K562 (cell line): ENCODE measurements around the gene TRA2B. TPM values are rescaled to one million over a fixed set of nuclear protein-coding genes. Genes with fewer than 3 reads are reported as not detected.

ENCODE experiments used
- ATF7 ChIP-seq: fragments of 450-650 bp; IDR thresholded peaks from 2 replicates; pipeline ENCODE4 v1.7.1; 2014; ENCODE audit warnings: mild to moderate bottlenecking, moderate library complexity
- CBX3 ChIP-seq, 2 experiments: IDR thresholded peaks; 1 replicate in 1 of 2; 2 replicates in 1 of 2; pipeline ENCODE4 v1.6.1; 2012; ENCODE audit warnings: inconsistent platforms in 2 of 2, low read length in 2 of 2, borderline replicate concordance in 1 of 2, control low read depth in 1 of 2
- CEBPB ChIP-seq: fragments of 450-650 bp; IDR thresholded peaks from 2 replicates; pipeline ENCODE4 v1.6.1; 2016; ENCODE audit warnings: missing genetic modification characterization, missing compliant biosample characterization
- CTBP1 ChIP-seq: fragments of 450-650 bp; IDR thresholded peaks from 2 replicates; pipeline ENCODE4 v1.6.1; 2016; ENCODE audit warnings: borderline replicate concordance
- CTCFL ChIP-seq: IDR thresholded peaks from 2 replicates; pipeline ENCODE4 v1.6.1; 2011; ENCODE audit warnings: borderline replicate concordance, low read depth, mild to moderate bottlenecking, moderate library complexity, low read length; ENCODE audit not compliant: insufficient read depth, poor library complexity, severe bottlenecking
- FOXK2 ChIP-seq, 2 experiments: fragments of 450-650 bp; IDR thresholded peaks in 1 of 2; conservative IDR thresholded peaks in 1 of 2; 2 replicates each; pipeline ENCODE4 v1.6.1; 2016; ENCODE audit warnings: low read depth in 2 of 2, mild to moderate bottlenecking in 1 of 2
- GATA2 ChIP-seq: sonication (generic); formaldehyde crosslinking; IDR thresholded peaks from 2 replicates; pipeline ENCODE4 v1.4.0; 2020; ENCODE audit warnings: mild to moderate bottlenecking, missing genetic modification reagents
- KLF16 ChIP-seq: IDR thresholded peaks from 2 replicates; pipeline ENCODE4 v1.6.1; 2016; ENCODE audit warnings: antibody characterized with exemption
- MAZ ChIP-seq, 2 experiments: fragments of 450-650 bp in 1 of 2; sonication (generic) in 1 of 2; formaldehyde crosslinking; IDR thresholded peaks in 1 of 2; conservative IDR thresholded peaks in 1 of 2; 2 replicates each; pipeline versions ENCODE4 v1.4.0 to v1.5.0; 2020; ENCODE audit warnings: mild to moderate bottlenecking in 1 of 2, missing genetic modification reagents in 1 of 2
- MEF2D ChIP-seq: conservative IDR thresholded peaks from 2 replicates; pipeline ENCODE4 v1.6.1; 2016; ENCODE audit warnings: low read depth, missing genetic modification characterization, missing compliant biosample characterization
- MTA3 ChIP-seq: fragments of 450-650 bp; formaldehyde crosslinking; IDR thresholded peaks from 2 replicates; pipeline ENCODE4 v1.6.1; 2017; ENCODE audit warnings: mild to moderate bottlenecking, borderline replicate concordance
- RAD51 ChIP-seq: fragments of 450-650 bp; IDR thresholded peaks from 2 replicates; pipeline ENCODE4 v1.7.1; 2016; ENCODE audit warnings: low read depth, mild to moderate bottlenecking, borderline replicate concordance
- SRSF7 ChIP-seq: fragments of 200-400 bp; formaldehyde crosslinking; optimal IDR thresholded peaks from 2 replicates; pipeline ENCODE3; 2017; ENCODE audit warnings: mild to moderate bottlenecking, low read depth, low read length
- STAG1 ChIP-seq: sonication (generic); formaldehyde crosslinking; IDR thresholded peaks from 2 replicates; pipeline ENCODE4 v1.5.0; 2020; ENCODE audit warnings: missing genetic modification reagents, borderline replicate concordance
- TCF3 ChIP-seq: sonication (generic); formaldehyde crosslinking; IDR thresholded peaks from 2 replicates; pipeline ENCODE4 v1.4.0; 2020; ENCODE audit warnings: mild to moderate bottlenecking, missing genetic modification reagents
- TFAP4 ChIP-seq: sonication (generic); formaldehyde crosslinking; IDR thresholded peaks from 2 replicates; pipeline ENCODE4 v1.8.0; 2022; ENCODE audit warnings: missing genetic modification reagents, mild to moderate bottlenecking, moderate library complexity, borderline replicate concordance
- XRCC5 ChIP-seq: fragments of 200-400 bp; formaldehyde crosslinking; IDR thresholded peaks from 2 replicates; pipeline ENCODE4 v1.6.1; 2017; ENCODE audit warnings: low read depth, mild to moderate bottlenecking, low read length
- ZHX1 ChIP-seq: fragments of 150-350 bp; conservative IDR thresholded peaks from 2 replicates; pipeline ENCODE4 v1.6.1; 2014; ENCODE audit warnings: low read length
- ZNF764 ChIP-seq: fragments of 250-450 bp; sonication (Bioruptor Pico); IDR thresholded peaks from 2 replicates; pipeline ENCODE4 v1.4.0; 2020; ENCODE audit warnings: low read depth, mild to moderate bottlenecking, moderate library complexity
- polyA plus RNA-seq, 8 experiments: library from polyadenylated mRNA; depleted of rRNA in 4 of 8; stranded (reverse) in 5 of 8; unstranded in 3 of 8; fragments of >200 nt; fragmentation: Nextera tagmentation in 2 of 8; fragmentation: Illumina TruSeq in 1 of 8; extraction: Ambion mirVana in 2 of 8; extraction: Trizol in 1 of 8; gene quantifications; 2 replicates each; pipeline versions ENCODE4 v1.2.1 to v1.2.3, GENCODE V29; 2011 to 2014; ENCODE audit warnings: inconsistent platforms in 1 of 8, missing spikeins in 1 of 8
- total RNA-seq, 7 experiments: library from RNA; depleted of rRNA in 6 of 7; stranded (reverse); fragments of >200 nt in 6 of 7; fragmentation: Illumina TruSeq in 2 of 7; extraction: Trizol in 2 of 7; gene quantifications; 2 replicates each; pipeline versions ENCODE4 v1.2.1 to v1.2.3, GENCODE V29; 2011 to 2021; ENCODE audit warnings: low replicate concordance in 1 of 7

TRA2B gene
- total and polyA plus RNA-seq, 9 of the 15 experiments (the other 6 are each of a cell fraction or from before 2014, with no cell fraction given), result 105 to 411 (median 278) TPM

- TF ChIP-seq CTCFL (peak; percentile 4), KLF16 (peak; percentile 63; the same call in 1 of the 2 replicates), SRSF7 (no peak), ZNF764 (CRISPR knock-in tag) (no peak), STAG1 (CRISPR knock-in tag) (peak; percentile 32; the same call in 1 of the 2 replicates), FOXK2 (conservative IDR thresholded peaks at IDR 0.05 in 1 of 2, IDR thresholded peaks at IDR 0.05 in 1 of 2; ENCODE audit: low read depth in 2 of 2) (0 out of 4 replicates have a peak, but pooled peaks of 1 of the 2 experiments have one; percentile 12), ZHX1 (no peak), GATA2 (CRISPR knock-in tag) (peak; percentile 20; the same call in 1 of the 2 replicates), CEBPB (tag) (peak; percentile 95), TFAP4 (CRISPR knock-in tag) (peak; percentile 43; the same call in 1 of the 2 replicates), CTBP1 (peak; percentile 56; the same call in 1 of the 2 replicates), MAZ (CRISPR knock-in tag; conservative IDR thresholded peaks at IDR 0.05 in 1 of 2, IDR thresholded peaks at IDR 0.05 in 1 of 2) (peak in 1 of 2 experiments; percentile 46; a peak in 2 of 4 replicates), MEF2D (no peak), XRCC5 (0 out of 2 replicates have a peak, but pooled peaks have one; percentile 64), RAD51 (no peak), TCF3 (CRISPR knock-in tag) (0 out of 2 replicates have a peak, but pooled peaks have one; percentile 17), ATF7 (0 out of 2 replicates have a peak, but pooled peaks have one; percentile 30), MTA3 (no peak), CBX3 (IDR thresholded peaks at IDR 0.05; ENCODE audit: borderline replicate concordance in 1 of 2, low read length in 2 of 2) (0 out of 3 replicates have a peak, but pooled peaks of 1 of the 2 experiments have one; percentile 23)
These were observed 5.3 kb upstream of the TRA2B start (continued) for GRCh38 chr3:185942907-185943759.
